NCI-H1694 (cell line): ENCODE results near the gene GNAT3.
A peak's percentile ranks its signal among the peaks of the same experiment; 100 is the strongest.

Source experiments
- DNase-seq: peaks from one replicate; lab custom pipeline; 2025; lab: John Stamatoyannopoulos, UW

GNAT3 gene

DNA sequence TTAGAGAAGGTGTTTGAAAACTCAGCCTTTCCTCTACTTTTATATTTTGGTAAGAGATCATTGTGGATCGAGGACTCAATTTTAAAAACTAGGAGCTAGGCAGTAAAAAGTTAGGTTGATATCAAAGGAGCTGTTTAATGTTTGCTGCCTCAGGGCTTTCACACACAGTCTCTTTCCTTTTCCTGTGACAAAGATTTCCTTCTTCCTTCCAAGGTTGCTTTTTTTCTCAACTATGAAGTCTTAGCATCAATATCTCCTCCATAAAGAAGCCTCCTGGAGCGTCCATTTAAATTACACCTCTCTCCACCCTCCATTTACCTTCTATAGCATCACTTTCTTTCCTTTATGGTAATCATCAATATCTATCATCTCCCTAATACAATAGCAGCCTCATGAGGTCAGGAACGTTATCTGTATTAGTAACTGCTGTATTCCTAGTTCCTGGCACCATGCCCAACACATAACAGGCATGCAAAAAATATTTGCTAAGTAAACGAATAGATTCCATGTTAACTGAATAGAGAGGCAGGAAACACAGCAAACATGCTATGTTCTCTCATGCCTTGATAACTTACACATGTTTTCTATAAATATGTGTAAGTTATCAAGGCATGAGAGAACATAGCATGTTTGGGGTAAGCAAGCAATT lies 48.5 kb downstream of the GNAT3 start:
- no peak for DNase-seq

DNA sequence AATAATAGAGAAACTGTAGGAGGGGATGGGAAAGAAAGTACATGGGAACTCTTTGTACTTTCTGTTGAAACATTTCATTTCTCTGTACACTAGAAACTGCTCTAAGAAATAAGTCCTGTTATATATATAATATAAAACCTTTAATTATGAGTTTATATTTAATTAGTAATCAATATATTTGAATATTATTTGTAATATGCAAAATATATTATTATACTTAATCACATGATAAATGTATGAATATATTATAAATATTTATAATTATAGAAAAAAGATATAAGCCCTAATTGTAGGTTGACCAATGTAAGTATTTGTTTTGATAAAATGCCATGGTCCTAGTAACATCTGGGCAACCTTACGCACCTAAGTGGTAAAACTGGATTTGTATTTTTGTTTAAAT lies 51.0 kb downstream of the GNAT3 start:
- no peak for DNase-seq

DNA sequence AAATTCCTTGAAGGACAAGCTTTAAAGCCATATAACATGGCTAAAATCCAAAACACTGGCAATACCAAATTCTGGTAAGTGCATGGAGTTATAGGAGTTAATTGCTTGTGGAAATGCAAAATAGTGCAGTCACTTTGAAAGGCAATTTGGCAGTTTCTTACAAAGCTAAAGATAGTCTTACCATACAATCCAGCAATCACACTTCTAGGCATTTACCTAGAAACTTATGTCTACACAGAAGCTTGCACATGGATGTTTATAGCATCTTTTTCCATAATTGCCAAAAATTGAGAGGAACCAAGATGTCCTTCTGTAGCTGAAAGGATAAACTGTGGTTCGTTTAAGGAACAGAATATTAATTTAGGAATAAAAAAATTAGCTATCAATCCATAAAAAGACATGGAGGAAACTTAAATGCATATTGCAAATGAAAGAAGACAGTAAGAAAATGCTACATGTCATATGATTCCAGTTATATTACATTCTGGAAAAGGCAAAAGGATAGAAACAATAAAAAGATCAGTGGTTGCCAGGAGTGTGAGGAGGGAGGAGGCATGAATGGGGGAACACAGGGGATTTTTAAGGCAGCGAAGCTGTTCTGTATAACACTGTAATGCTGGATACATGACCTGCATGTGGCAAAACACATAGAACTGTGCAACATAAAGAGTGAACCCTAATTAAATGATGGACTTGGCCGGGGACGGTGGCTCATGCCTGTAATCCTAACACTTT lies 51.9 kb downstream of the GNAT3 start:
- DNase-seq: no peak

DNA sequence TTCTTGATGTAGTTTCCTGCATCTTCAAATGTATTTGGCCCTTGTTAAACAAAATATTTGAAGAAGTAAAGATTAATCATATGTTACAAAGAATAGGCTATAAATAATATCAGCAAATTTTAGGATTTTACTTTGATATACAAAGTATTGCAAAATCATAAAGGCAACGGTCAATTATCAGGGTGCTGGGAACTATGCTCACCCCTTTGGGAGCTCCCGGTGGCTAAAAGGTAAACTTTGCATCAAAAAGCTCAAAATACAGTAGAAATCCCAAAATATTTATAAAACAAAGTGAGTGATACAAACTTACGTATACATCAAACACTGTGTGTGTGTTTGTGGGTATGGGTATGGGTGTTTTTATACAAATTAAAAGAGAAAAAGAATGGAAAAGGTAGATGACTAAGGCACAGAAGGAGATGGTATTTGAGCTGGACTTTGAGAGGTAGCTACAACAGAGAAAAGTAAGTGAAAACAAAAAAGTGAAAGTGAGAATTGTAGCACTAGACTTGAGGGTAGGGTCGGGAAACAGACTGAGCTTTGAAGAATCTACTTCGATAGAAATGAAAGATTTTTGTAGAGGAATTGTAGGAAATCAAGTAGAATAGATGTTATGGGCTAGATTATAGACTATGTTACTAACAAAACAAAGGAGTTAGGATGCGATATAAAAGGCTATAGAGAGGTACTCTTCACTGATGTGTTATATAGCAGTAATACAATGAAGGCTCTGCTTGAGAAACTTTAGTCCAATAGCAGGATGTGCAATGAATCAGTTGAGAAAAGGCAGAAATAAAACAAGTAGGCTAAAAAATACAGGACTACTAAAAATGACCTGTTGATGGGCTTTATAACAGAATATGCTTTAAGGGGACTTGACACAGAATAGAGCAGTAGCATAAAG lies 52.8 kb downstream of the GNAT3 start:
- no peak for DNase-seq

DNA sequence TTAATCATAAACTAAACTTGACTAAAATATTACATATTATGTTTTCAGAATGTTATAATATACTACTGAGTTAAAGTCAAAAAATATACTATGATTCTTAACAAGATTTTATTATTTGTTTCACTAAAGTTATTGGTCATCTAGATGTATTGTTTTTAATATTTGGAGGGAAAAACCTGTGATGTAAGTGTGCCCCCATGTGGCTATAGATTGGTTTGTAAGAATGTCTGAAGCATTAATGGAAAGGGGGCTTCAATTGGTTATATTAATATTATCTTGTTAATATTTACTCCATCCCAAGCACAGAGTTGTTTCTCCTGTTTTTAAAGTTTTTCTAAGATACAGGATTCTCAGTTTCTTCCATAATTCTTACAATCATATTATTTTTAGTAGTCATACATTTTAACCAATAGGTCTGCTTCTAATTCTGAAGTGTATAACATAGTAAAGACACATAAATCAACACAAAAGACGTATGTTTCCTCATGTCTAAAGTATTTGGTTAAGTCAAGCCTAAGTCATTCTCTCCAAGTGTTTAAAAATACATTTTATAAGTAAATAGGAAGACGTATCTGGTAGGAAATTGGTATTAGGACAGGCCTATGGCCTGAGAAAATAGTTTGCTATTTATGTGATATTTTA lies 58.0 kb downstream of the GNAT3 start:
- DNase-seq: peak; percentile 45

DNA sequence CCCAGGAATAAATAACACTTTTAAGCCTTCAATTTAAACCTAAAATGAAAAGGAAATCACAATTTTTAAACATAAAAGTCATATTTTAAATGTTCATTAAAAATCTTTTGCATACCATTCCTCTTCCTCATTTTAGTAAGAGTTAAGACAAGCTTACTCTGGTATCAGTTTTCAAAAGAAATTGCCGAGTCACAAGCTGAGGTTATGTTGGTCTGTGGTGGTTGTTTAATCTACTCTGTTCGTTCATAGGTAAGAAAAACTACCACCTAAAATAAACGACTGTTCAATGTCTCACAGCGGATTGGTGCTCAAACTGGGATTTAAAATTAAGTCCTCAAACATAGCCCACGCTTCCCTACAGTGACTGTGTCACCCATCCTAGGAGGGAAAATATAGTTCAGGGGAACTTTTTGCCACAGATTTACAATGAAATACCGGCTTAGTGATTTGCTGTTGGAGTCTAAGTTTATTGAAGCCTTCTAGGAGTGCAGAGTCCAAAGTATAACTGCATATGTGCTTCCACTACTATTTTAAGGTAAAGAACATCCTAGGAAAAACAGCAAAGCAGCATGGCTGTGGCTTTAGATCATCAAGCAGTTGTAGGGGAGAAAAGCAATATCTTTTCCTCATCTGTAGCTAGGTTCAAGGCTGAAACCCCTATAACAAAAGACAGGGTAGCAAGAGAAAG lies 61.1 kb downstream of the GNAT3 start:
- DNase-seq: no peak

DNA sequence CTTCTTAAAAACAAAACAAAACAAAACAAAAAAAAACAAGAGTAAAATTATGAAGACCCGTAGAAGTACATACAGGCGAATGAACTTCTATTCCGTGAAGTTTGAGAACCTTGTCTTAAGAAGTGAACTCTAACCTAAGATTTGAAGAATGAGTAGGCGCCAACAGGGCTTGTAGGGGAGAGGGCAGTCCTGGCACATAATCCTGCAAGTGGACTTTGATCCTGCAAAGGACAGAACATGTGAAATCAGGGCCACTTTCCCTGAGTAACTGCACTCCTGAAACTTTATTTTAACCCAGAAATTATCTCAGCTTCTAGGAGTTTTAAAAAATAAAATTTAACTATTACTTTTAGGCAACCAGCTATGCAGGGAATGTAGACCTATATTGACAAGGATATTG lies 62.0 kb downstream of the GNAT3 start:
- DNase-seq: no peak

DNA sequence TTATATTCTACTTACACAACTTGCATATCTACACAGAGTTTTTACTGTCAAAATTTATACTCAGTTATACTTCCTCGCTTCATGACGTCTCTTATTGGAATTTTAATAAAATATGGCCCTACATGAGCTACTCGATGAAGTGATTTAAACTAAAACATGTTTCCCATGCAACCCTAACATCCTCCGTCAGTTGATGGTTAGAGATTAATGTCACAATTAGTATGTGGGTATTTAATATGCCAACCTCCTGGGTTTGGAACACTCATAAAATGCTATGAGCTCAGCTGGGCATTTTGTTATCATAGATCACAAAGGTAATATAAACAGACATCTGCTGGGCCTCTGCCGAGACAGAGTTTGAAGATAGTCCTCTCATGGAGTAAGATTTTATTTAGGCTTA lies 66.5 kb downstream of the GNAT3 start:
- DNase-seq: no peak

DNA sequence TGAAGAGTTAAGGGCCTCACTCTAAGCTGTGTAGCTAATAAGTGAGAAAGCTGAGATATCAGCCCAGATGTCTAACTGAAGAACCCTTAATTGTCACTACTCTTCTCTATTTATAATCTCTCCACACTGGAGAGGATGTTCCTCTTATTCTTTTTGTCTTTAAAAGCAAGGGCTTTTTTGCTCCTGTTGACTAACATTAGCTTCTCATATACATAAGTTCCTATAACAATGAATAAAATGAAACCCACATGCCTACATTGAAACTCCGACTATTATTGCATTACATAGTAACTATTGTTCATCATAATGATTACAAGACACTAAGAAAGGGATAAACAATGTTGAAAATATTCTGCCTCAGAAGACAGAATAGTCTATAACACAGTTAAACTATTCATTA lies 67.1 kb downstream of the GNAT3 start:
- DNase-seq: no peak

DNA sequence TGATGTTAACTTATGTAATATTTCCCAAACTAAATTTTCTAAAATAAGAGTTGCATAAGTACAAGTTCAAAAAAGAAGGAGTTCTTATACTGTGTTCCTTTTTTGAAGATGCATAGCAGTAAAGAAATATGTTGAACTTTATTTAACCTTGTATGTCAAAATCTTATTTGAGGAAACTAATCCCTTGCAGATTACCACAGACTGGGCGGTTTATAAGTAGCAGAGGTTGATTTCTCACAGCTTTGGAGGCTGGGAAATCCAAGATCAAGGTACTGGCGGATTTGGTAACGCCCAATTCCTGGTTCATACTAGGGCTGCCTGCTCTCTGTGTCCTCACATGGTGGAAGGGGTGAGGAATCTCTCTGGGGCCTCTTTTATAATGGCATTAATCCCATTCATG lies 68.5 kb downstream of the GNAT3 start:
- no peak for DNase-seq

DNA sequence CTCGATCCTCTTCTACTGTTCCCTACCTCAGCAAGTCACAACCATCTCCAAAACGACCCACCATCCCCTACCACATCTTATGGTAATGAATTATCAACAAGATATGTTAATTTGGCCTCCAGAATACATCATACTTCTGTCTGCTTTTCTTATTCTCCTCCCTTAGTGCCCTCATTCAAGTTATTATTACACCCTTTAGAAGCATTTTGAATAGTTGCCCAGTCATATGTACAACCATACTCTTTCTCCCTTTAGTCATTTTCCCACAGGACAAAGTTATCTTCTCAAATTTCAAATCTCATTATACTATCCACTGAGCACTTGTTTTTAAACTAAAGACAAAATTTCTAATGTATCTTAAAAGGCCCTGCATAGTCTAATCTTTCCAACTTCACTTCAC lies 71.0 kb downstream of the GNAT3 start:
- no peak for DNase-seq

DNA sequence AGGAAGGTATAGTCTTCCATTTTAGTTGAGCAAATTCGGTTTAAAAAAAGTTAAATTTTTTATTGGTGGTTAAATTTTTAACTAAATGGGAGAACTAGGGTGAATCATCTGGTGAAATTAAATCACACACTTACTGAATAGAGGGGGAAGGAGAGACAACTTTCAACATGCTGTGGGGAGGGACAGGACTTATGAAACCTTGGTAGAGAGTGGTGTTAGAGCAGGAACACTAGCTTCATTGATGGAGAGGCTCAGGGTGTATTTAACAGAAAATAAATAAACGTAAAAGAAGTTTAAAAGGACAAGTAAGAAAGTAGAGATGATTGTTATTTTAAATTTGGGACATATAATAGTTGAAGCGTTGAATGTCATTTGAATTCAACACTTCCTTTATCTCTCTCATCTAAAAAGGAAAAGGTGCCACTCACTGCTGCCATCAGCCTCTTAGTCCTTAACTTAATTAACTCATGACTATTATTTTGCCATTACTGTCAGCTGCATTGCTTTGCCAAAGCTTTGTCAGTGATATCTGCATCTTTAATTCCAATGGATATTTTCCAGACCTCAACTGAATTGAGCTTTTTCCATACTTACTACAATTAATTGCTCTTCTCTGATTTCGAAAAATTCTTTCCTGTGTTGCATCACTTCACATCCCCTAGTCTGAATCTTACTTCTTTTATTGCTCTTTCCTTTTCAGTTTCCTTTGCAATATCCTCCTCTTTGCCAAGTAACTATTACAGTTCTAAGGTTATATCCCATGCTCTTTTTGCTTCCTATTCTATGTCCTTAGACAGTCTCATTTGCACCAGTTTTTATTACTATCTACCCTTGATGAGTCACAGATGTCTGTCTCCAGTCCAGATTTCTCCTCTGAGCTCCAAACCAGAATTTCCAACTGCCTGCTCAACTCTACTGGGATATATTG lies 71.7 kb downstream of the GNAT3 start:
- DNase-seq: no peak

DNA sequence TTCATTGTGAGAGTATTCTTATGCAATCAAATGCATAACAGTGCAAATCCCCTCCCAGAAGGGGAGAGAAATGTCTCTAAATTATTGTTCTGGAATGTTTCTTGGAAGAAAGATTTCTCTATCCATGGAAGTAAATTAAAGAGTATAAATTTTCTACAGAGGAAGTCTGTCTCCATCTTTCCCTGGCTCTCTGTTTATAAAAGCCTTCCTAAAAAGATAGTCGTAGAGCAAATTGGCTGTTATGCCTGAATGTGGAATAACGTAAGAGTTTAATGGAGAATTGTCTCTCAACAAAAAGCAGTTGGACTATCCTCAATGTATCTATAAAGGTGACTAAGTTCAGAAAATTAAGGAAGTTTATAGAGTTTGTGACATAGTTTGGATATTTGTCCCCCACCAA lies 76.3 kb downstream of the GNAT3 start:
- DNase-seq: no peak

DNA sequence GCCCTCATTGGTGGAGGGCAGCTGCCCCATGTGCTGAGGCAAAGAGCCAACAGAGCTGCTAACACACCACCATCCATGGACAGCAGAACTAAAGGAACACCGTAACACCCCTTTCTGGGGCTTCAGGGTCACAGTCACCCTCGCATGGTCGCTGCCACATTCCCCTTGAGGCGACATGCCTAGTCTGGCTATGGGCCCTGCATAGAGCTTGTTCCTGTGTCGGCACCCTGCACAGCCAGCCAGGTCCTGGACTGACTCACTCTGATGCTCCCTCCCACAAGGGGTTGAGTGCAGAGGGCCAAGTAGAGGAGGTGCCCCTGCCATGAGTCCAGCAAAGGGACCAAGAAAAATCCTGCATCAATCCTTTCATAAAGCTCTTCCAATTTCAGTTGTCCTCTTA lies 77.8 kb downstream of the GNAT3 start:
- DNase-seq: no peak

DNA sequence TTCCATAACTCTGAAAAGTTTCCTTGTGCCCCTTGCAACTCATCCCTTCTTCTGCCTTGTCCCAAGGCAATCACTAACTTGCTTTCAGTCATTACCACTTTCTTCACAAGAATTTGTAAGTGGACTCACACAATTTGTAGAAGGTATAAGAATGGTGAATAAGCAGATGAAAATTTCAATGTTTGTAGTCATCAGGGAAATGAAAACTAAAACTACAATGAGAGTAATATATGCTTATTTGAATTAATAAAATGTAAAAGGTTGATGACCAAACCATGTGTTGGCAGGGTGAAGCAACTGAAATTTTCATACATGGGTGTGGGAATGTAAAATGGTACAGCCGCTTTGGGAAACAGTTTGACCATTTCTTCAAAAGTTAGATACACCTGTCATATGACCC lies 79.7 kb downstream of the GNAT3 start:
- no peak for DNase-seq

DNA sequence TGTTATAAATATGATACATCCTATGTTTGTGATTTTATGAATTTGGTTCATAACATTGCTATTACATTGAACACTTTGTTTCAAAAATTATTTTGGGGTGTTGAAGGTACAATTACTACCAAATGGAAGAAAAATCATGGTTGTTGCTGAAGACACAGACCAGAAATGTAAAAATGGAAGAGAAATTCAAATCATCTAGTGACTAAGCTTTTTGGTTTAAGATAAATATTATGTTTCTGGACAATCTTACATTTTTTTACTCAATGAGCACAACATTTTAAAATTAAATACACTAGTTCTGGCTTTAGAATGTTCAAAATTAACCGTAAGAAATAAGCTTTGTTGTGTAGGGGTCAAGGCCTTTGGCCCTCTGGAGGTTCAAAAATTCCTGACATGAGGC lies 82.7 kb downstream of the GNAT3 start:
- DNase-seq: no peak

DNA sequence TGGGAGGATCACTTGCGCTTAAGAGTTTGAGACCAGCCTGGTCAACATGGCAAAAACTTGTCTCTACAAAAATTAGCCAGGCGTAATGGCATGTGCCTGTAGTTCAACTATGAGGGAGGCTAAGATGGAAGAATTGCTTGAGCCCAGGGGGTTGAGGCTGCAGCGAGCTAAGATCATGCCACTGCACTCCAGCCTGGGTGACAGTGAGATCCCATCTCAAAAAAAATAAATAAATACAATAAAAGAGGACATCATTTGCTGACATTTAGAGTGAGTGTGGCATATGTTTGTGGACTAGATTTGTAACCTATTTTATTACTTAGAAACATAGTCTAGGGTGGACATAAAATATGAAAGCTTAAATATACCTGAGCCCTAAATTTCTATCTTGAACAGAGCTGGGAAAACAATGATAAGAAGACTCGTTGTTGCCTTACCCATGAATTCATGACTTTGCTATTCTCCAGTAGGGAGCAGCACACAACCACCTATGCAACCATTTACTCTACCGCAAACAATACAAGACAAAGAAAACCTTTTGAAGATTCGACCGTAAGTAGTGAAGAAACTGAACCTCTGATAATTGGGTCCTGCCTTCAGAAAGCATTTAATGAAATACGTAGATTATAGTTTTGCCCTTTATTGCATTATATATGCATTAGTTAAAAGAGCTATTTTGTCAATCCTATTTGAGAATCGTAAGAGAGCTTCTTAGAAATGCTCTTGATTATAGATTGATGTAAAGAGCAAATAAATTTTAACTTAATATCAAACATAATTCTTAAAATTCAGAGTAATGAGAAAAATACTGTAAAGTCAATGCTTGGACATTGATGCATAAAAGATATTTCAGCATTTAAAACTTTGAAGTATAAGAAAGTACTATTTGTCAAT lies 83.5 kb downstream of the GNAT3 start:
- DNase-seq: peak; percentile 22

DNA sequence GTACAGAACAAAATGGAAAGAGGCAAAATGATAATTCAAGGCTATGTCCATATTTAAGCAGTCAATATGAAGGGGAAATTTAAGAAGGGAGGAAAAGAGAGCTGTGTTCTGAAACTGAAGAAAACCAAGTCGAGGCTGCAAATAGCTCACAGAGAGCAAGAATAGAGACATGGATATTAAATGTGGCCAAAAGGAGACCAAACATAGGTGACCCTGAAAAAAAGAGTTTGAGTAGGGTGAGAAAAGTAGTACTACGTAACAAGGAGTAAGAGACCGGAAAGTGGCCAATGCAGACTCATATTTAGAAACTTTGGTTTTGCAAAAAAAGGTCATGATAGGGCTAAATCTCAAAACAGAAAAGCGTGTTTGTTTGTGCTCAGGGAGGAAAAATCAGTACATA lies 84.6 kb downstream of the GNAT3 start:
- DNase-seq: no peak

DNA sequence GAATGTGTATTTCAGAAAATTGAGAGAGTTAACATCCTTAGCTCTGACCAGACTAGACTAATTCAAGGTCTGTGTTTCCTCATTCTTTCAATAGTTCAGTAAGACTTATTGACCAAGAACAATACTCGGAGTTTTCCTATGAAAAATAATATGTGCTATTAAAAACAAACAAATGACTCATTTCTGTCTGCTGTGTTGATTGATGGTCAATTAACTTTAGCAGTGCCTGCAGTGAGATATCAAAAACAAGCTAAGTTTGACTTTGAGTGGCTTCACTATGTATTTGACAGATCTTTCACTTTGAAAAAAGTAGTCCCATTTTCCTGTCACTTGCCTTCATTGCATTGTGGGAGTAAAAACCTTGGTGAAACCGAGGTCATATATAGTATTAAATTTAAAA lies 91.0 kb downstream of the GNAT3 start:
- DNase-seq: no peak
